GM23248 (cell line): ENCODE results near the gene AK8.

Experiments used
- EZH2 ChIP-seq: fragments of 200-600 bp; sonication (generic); IDR thresholded peaks from 2 replicates; pipeline ENCODE4 v1.6.1; 2018; ENCODE audit warnings: antibody characterized with exemption, mild to moderate bottlenecking; ENCODE audit not compliant: insufficient read depth, poor library complexity, severe bottlenecking
- EZH2phosphoT487 ChIP-seq: fragments of 200-600 bp; sonication (generic); IDR thresholded peaks from 2 replicates; pipeline ENCODE4 v1.6.1; 2018; ENCODE audit warnings: antibody characterized with exemption, moderate library complexity, mild to moderate bottlenecking, low read depth; ENCODE audit not compliant: insufficient read depth

GRCh38 chr9:132855904-132856303 is 22.2 kb downstream of the AK8 start:
- TF ChIP-seq EZH2 (no peak), EZH2phosphoT487 (no peak)
